Measurements from ENCODE around the gene MAST3. TPM values are rescaled to one million over a fixed set of nuclear protein-coding genes. Genes with fewer than 3 reads are reported as not detected.

Gene MAST3
- total and polyA plus RNA-seq, 2 of the 8 experiments (the other 6 are each of a cell fraction or from before 2014, with no cell fraction given) = 3.4 to 9.0 TPM

DNA sequence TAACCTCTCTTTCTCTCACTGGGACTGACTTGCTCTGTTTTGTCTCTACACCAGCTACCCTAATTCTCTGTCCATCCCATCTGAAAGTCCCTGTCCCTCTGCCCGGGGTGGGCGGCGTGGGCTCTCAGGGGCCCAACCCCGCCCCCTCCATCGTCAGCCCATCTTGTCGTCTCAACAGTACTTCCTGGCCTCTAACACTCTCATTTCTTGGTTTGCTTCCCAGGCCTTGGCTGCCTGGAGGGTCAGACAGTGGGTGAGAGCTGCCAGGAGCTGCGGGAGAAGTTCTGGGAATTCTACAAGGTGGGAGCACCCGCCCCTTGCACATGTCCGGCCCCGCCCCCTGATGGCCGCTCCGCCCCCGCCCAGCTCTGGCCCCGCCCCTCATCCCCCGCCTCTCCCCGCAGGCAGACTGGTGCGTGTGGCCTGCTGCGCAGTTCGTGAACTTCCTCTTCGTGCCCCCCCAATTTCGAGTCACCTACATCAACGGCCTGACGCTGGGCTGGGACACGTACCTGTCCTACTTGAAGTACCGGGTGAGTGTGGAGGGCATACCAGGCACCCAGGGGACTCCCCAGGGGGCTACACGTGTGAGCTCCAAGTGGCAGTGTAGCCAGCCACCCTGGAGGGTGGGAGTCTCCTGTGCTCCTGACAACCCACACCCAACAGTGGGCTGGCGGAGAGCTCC lies 97.1 kb downstream of the MAST3 start (continued):
- TF ChIP-seq CBX5 (IDR thresholded peaks at IDR 0.05; ENCODE audit: low read depth, low read length) = no peak
- no peak; a peak in 1 of 3 replicates for TF ChIP-seq POLR2A (IDR thresholded peaks at IDR 0.05; ENCODE audit: control extremely low read depth in 1 of 2, low read depth in 2 of 2, low read length in 2 of 2)
- TF ChIP-seq ASH2L (IDR thresholded peaks at IDR 0.05; ENCODE audit: low read length) = no peak
- TF ChIP-seq YY1 (IDR thresholded peaks at IDR 0.05; ENCODE audit: low read depth, low read length) = no peak
- TF ChIP-seq SP1 (IDR thresholded peaks at IDR 0.05; ENCODE audit: low read depth, low read length) = no peak
- no peak for TF ChIP-seq EP300 (IDR thresholded peaks at IDR 0.05; ENCODE audit: borderline replicate concordance in 1 of 2, low read depth in 2 of 2, low read length in 2 of 2)
- TF ChIP-seq SP2 (IDR thresholded peaks at IDR 0.05; ENCODE audit: low read length) = no peak
- TF ChIP-seq CHD2 (IDR thresholded peaks at IDR 0.05; ENCODE audit: low read length) = no peak

Data from H1 (cell line).